Activated CD8-positive, alpha-beta T cell treated with anti-CD3 and anti-CD28 coated beads for 36 hours (primary cell): ENCODE results near the gene STIL. TPM values are rescaled to one million over a fixed set of nuclear protein-coding genes. Genes with fewer than 3 reads are reported as not detected.

Source experiments
- ATAC-seq: fragments of 200-7000 bp; cut with Tn5 transposase; one replicate; pipeline ENCODE4 v1.10.0; 2021; ENCODE audit warnings: mild to moderate bottlenecking, moderate library complexity
- CTCF ChIA-PET: fragments of 350-600 bp; sonication (Branson Sonifier 250); formaldehyde crosslinking; loops from one replicate; lab custom pipeline; 2021; ENCODE audit warnings: antibody characterized with exemption; lab: Charles Lee
- POLR2A ChIA-PET: fragments of 350-600 bp; sonication (Branson Sonifier 250); formaldehyde crosslinking; loops from one replicate; lab custom pipeline; 2021; ENCODE audit warnings: antibody characterized with exemption; lab: Charles Lee
- DNase-seq: peaks from one replicate; pipeline ENCODE4 v3.0.0-alpha.2; 2020
- H3K27ac Mint-ChIP-seq: one replicate; pipeline ENCODE4 v1.8.0; 2021; ENCODE audit warnings: mild to moderate bottlenecking, mixed read lengths
- H3K27me3 Mint-ChIP-seq: one replicate; pipeline ENCODE4 v1.8.0; 2021; ENCODE audit warnings: mixed read lengths
- H3K36me3 Mint-ChIP-seq: one replicate; pipeline ENCODE4 v1.8.0; 2021; ENCODE audit warnings: low read depth, mixed read lengths
- H3K4me1 Mint-ChIP-seq: one replicate; pipeline ENCODE4 v1.8.0; 2021; ENCODE audit warnings: low read depth, mixed read lengths
- H3K4me3 Mint-ChIP-seq: one replicate; pipeline ENCODE4 v1.8.0; 2021; ENCODE audit warnings: mild to moderate bottlenecking, moderate library complexity, mixed read lengths
- H3K9me3 Mint-ChIP-seq: one replicate; pipeline ENCODE4 v1.8.0; 2021; ENCODE audit warnings: mixed read lengths
- CTCF ChIP-seq: fragments of 200-600 bp; IDR thresholded peaks from one replicate; pipeline ENCODE4 v1.8.0; 2022; ENCODE audit warnings: antibody characterized with exemption, mild to moderate bottlenecking
- intact Hi-C: fragments of 100-400 bp; cut with micrococcal nuclease; formaldehyde crosslinking; loops from one replicate; pipeline ENCODE4 v1.10.0; 2022
- total RNA-seq, 2 experiments: library from RNA; stranded (reverse); gene quantifications; one replicate each; pipeline ENCODE4 v1.2.3, GENCODE V29; 2021

STIL gene
- total RNA-seq, 2 experiments from 2014 or later, result 22.8 to 24.5 TPM

- H3K4me1 Mint-ChIP-seq, result no peaks in the 10 kb centered on the region
- intact Hi-C loops, result no loop called here
- ChIA-PET CTCF (interaction anchor here (0.9 kb wide), 1 partner anchor 31 kb away, joined by 3 read pairs; no protein-coding TSS in a partner anchor), POLR2A (no interaction called here)
- no peaks in the 10 kb centered on the region for H3K36me3 Mint-ChIP-seq
- no peak overlapping the region for H3K4me3 Mint-ChIP-seq
- TF ChIP-seq CTCF, result no peak
- H3K27me3 Mint-ChIP-seq, result peaks cover 36% of the 10 kb centered on the region
- no peak for ATAC-seq
- H3K27ac Mint-ChIP-seq, result no peak overlapping the region
- no peak for DNase-seq
- no peaks in the 10 kb centered on the region for H3K9me3 Mint-ChIP-seq
Measured at GRCh38 chr1:47223921-47224675, 89.8 kb downstream of the STIL start.

- ATAC-seq (no peak), DNase-seq (no peak)
- Mint-ChIP-seq H3K27ac (no peak overlapping the region), H3K4me1 (no peaks in the 10 kb centered on the region), H3K36me3 (no peaks in the 10 kb centered on the region), H3K4me3 (no peak overlapping the region), H3K9me3 (no peaks in the 10 kb centered on the region), H3K27me3 (peaks cover 29% of the 10 kb centered on the region)
- no peak for TF ChIP-seq CTCF
- intact Hi-C loops, result no loop called here
- CTCF ChIA-PET, result interaction anchor here (0.9 kb wide), 1 partner anchor 31 kb away, joined by 3 read pairs; no protein-coding TSS in a partner anchor
- POLR2A ChIA-PET, result no interaction called here
Measured at GRCh38 chr1:47223174-47223920, 90.6 kb downstream of the STIL start.

GRCh38 chr1:47222476-47222875 lies 91.5 kb downstream of the STIL start:
- POLR2A ChIA-PET, result no interaction called here
- Mint-ChIP-seq H3K9me3 (no peaks in the 10 kb centered on the region), H3K4me3 (no peak overlapping the region), H3K27me3 (peaks cover 20% of the 10 kb centered on the region), H3K27ac (no peak overlapping the region), H3K4me1 (no peaks in the 10 kb centered on the region), H3K36me3 (no peaks in the 10 kb centered on the region)
- no peak for TF ChIP-seq CTCF
- DNase-seq (no peak), ATAC-seq (no peak)
- CTCF ChIA-PET, result no interaction called here
- intact Hi-C loops, result no loop called here

- ATAC-seq (no peak), DNase-seq (no peak)
- intact Hi-C loops, result no loop called here
- no peak for TF ChIP-seq CTCF
- Mint-ChIP-seq H3K4me1 (no peaks in the 10 kb centered on the region), H3K27me3 (peaks cover 7% of the 10 kb centered on the region), H3K4me3 (no peak overlapping the region), H3K36me3 (no peaks in the 10 kb centered on the region), H3K9me3 (no peaks in the 10 kb centered on the region), H3K27ac (no peak overlapping the region)
- ChIA-PET CTCF (interaction anchor here (2.4 kb wide), 1 partner anchor 27 kb away, joined by 10 read pairs; no protein-coding TSS in a partner anchor), POLR2A (no interaction called here)
Measured at GRCh38 chr1:47219590-47220220, 94.2 kb downstream of the STIL start.
